HG03575 (cell line): Measurements from ENCODE around the gene TTC39C.
"Not testable (repeated sequence)": the region's sequence is repeated elsewhere in the genome, so short reads cannot be mapped to it uniquely, and the experiment has no call there.

Experiments used
- ATAC-seq: cut with Tn5 transposase; IDR thresholded peaks from one replicate; pipeline ENCODE4 v1.9.1; 2021; ENCODE audit not compliant: unreplicated experiment, insufficient number of reproducible peaks, low FRiP score; ENCODE audit errors: extremely low read depth

TTC39C gene

GRCh38 chr18:24112874-24113615, 98.5 kb downstream of the TTC39C start:
- ATAC-seq: no peak

GRCh38 chr18:24114924-24115549, 100.5 kb downstream of the TTC39C start:
- ATAC-seq: no peak

GRCh38 chr18:24115628-24116027, 101.1 kb downstream of the TTC39C start:
- ATAC-seq: no peak

GRCh38 chr18:24118750-24119577, 104.4 kb downstream of the TTC39C start:
- ATAC-seq: peak; percentile 88

- ATAC-seq: no peak
Measured at GRCh38 chr18:24120676-24121075, 106.1 kb downstream of the TTC39C start.

- no peak for ATAC-seq
Measured at GRCh38 chr18:24121625-24122024, 107.1 kb downstream of the TTC39C start.

GRCh38 chr18:24126155-24126961, 111.8 kb downstream of the TTC39C start:
- ATAC-seq: no peak

GRCh38 chr18:24127735-24128134, 113.2 kb downstream of the TTC39C start:
- no peak for ATAC-seq

- no peak for ATAC-seq
Measured at GRCh38 chr18:24128700-24129099, 114.1 kb downstream of the TTC39C start.

- no peak for ATAC-seq
Measured at GRCh38 chr18:24130494-24130893, 115.9 kb downstream of the TTC39C start.

- no peak for ATAC-seq
Measured at GRCh38 chr18:24136967-24137373, 122.4 kb downstream of the TTC39C start.

GRCh38 chr18:24138409-24138788, 123.8 kb downstream of the TTC39C start:
- ATAC-seq: no peak

- no peak for ATAC-seq
Measured at GRCh38 chr18:24138789-24139616, 124.4 kb downstream of the TTC39C start, which contains the start of gene CABYR. Gene CABYR, plus strand, starts transcription at chr18:24139062. Its CDS starts 4,053 bp downstream, at chr18:24143115.

- ATAC-seq: no peak
Measured at GRCh38 chr18:24140697-24141096, 126.1 kb downstream of the TTC39C start.

GRCh38 chr18:24142376-24142775, 127.8 kb downstream of the TTC39C start:
- no peak for ATAC-seq

- not testable (repeated sequence) for ATAC-seq
Measured at GRCh38 chr18:24149591-24149990, 135.0 kb downstream of the TTC39C start.

- no peak for ATAC-seq
Measured at GRCh38 chr18:24153397-24153796, 138.8 kb downstream of the TTC39C start.

- ATAC-seq: no peak
Measured at GRCh38 chr18:24157855-24158254, 143.3 kb downstream of the TTC39C start.
